ENCODE measurements around the gene CCDC9. TPM values are rescaled to one million over a fixed set of nuclear protein-coding genes. Genes with fewer than 3 reads are reported as not detected.

The CCDC9 gene
- total RNA-seq, 1 donor from 2014 or later: 21.6 TPM

- no peak for TF ChIP-seq CTCF (IDR thresholded peaks at IDR 0.05; ENCODE audit: borderline replicate concordance)
- Histone ChIP-seq H3K27me3 (ENCODE audit: low read depth) (no peaks in the 10 kb centered on the region), H3K4me3 (peak overlapping the region; percentile 99), H3K4me1 (peaks cover 65% of the 10 kb centered on the region), H3K9me3 (replicated peaks) (no peaks in the 10 kb centered on the region), H3K27ac (replicated peaks) (peak overlapping the region; percentile 100), H3K36me3 (peaks cover 15% of the 10 kb centered on the region)
- intact Hi-C loops (cut with micrococcal nuclease): no loop called here
- peak; percentile 93 for DNase-seq
These were observed 28.8 kb upstream of the CCDC9 start for GRCh38 chr19:47227352-47228167.

GRCh38 chr19:47228168-47228936 is 28.0 kb upstream of the CCDC9 start:
- no peak for TF ChIP-seq CTCF (IDR thresholded peaks at IDR 0.05; ENCODE audit: borderline replicate concordance)
- H3K27me3 ChIP-seq (ENCODE audit: low read depth): no peaks in the 10 kb centered on the region

GRCh38 chr19:47228937-47229675 is 27.2 kb upstream of the CCDC9 start:
- Histone ChIP-seq H3K4me3 (peak overlapping the region; percentile 99), H3K27me3 (ENCODE audit: low read depth) (no peaks in the 10 kb centered on the region), H3K4me1 (peaks cover 69% of the 10 kb centered on the region), H3K36me3 (peaks cover 8% of the 10 kb centered on the region), H3K9me3 (replicated peaks) (no peaks in the 10 kb centered on the region), H3K27ac (replicated peaks) (peak overlapping the region; percentile 100)
- DNase-seq: no peak
- intact Hi-C loops (cut with micrococcal nuclease): no loop called here
- no peak for TF ChIP-seq CTCF (IDR thresholded peaks at IDR 0.05; ENCODE audit: borderline replicate concordance)

More at GRCh38 chr19:47228168-47228936, 28.0 kb upstream of the CCDC9 start:
- Histone ChIP-seq H3K4me1 (peaks cover 69% of the 10 kb centered on the region), H3K9me3 (replicated peaks) (no peaks in the 10 kb centered on the region), H3K36me3 (peaks cover 14% of the 10 kb centered on the region), H3K4me3 (peak overlapping the region; percentile 99), H3K27ac (replicated peaks) (peak overlapping the region; percentile 100)
- peak; percentile 52 for DNase-seq
- intact Hi-C loops (cut with micrococcal nuclease): no loop called here

GRCh38 chr19:47229676-47230053 is 26.7 kb upstream of the CCDC9 start:
- H3K27me3 ChIP-seq (ENCODE audit: low read depth): no peaks in the 10 kb centered on the region
- DNase-seq: no peak
- peaks cover 3% of the 10 kb centered on the region for H3K36me3 ChIP-seq
- H3K27ac ChIP-seq (replicated peaks): peak overlapping the region; percentile 100
- TF ChIP-seq CTCF (IDR thresholded peaks at IDR 0.05; ENCODE audit: borderline replicate concordance): no peak
- H3K4me3 ChIP-seq: peak overlapping the region; percentile 99
- peaks cover 69% of the 10 kb centered on the region for H3K4me1 ChIP-seq
- intact Hi-C loops (cut with micrococcal nuclease): no loop called here
- no peaks in the 10 kb centered on the region for H3K9me3 ChIP-seq (replicated peaks)
